ENCODE measurements around the gene RPL7A. TPM values are rescaled to one million over a fixed set of nuclear protein-coding genes. Genes with fewer than 3 reads are reported as not detected.
"Not testable (repeated sequence)": the region's sequence is repeated elsewhere in the genome, so short reads cannot be mapped to it uniquely, and the experiment has no call there.

Gene RPL7A
- total RNA-seq, 2 experiments from 2014 or later, result 3,479 to 3,507 TPM

DNA sequence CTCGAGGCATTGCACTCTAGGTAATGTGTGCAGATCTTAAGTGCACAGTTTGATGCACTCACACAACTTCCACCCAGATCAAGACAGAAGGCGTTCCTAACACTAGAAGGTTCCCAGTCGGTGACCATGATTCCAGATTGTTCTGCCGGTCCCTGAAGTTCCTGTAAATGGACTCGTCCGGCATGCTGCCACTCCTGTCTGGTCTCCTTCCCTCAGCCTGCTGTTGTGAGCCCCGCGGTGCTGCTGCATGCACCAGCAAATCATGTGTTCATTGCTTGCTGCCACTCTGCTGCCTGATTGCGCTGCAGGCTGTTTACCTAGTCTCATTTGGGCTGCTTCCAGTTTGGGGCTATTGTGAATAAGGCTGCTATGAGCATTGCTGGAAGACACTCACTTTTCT is 39.7 kb downstream of the RPL7A start:
- TF ChIP-seq, protein P1, sequence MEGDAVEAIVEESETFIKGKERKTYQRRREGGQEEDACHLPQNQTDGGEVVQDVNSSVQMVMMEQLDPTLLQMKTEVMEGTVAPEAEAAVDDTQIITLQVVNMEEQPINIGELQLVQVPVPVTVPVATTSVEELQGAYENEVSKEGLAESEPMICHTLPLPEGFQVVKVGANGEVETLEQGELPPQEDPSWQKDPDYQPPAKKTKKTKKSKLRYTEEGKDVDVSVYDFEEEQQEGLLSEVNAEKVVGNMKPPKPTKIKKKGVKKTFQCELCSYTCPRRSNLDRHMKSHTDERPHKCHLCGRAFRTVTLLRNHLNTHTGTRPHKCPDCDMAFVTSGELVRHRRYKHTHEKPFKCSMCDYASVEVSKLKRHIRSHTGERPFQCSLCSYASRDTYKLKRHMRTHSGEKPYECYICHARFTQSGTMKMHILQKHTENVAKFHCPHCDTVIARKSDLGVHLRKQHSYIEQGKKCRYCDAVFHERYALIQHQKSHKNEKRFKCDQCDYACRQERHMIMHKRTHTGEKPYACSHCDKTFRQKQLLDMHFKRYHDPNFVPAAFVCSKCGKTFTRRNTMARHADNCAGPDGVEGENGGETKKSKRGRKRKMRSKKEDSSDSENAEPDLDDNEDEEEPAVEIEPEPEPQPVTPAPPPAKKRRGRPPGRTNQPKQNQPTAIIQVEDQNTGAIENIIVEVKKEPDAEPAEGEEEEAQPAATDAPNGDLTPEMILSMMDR (IDR thresholded peaks at IDR 0.05), result no peak
- DNase-seq (no peak), ATAC-seq (no peak)
- peaks cover 3% of the 10 kb centered on the region for H3K27me3 Mint-ChIP-seq
- no peak overlapping the region for H3K4me3 Mint-ChIP-seq
- H3K27ac Mint-ChIP-seq, result no peak overlapping the region
- ChIA-PET CTCF (interaction anchor here (1.7 kb wide), 1 partner anchor 365 kb away, joined by 4 read pairs; no protein-coding TSS in a partner anchor), POLR2A (no interaction called here)
- no peaks in the 10 kb centered on the region for H3K4me1 Mint-ChIP-seq (ENCODE audit: low read depth)
- H3K36me3 Mint-ChIP-seq (ENCODE audit: low read depth), result no peaks in the 10 kb centered on the region
- intact Hi-C loops (cut with micrococcal nuclease), result no loop called here
- no peaks in the 10 kb centered on the region for H3K9me3 Mint-ChIP-seq

DNA sequence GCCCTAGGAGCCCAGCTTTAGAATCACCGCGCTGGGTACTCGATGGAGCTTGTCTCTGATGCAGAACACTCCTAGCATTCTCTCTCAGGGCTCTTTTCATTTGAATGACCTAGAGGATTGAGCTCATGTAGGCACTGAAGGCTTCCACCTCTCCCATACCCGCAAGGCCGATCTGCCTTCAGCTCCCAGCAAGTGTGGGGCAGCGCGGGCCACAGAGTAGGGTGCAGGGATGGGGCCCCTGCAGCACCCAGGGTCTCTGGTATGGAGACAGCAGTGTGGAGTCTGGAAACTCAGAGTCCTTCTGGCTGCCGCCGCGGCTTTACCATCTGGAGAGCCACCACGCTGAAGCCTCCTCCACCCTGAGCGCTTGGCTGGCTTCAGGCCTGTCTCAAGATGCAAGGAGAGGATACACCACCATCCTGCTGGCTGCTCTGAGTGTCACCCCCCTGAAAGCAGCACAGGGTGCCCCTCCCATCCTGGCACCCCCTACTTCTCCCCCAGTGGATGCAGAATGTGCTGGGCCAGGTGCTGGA is 41.1 kb downstream of the RPL7A start:
- no peak for ATAC-seq
- no peak for DNase-seq
- H3K27ac Mint-ChIP-seq, result no peak overlapping the region
- intact Hi-C loops (cut with micrococcal nuclease), result no loop called here
- ChIA-PET POLR2A (interaction anchor here (1.0 to 1.2 kb wide), 2 partner anchors 13 to 14 kb away, joined by 3 read pairs; no protein-coding TSS in a partner anchor), CTCF (interaction anchor here (1.7 kb wide), 1 partner anchor 367 kb away, joined by 4 read pairs; no protein-coding TSS in a partner anchor)
- no peaks in the 10 kb centered on the region for H3K9me3 Mint-ChIP-seq
- H3K36me3 Mint-ChIP-seq (ENCODE audit: low read depth), result no peaks in the 10 kb centered on the region
- no peak overlapping the region for H3K4me3 Mint-ChIP-seq
- no peaks in the 10 kb centered on the region for H3K4me1 Mint-ChIP-seq (ENCODE audit: low read depth)
- H3K27me3 Mint-ChIP-seq, result peaks cover 3% of the 10 kb centered on the region
- TF ChIP-seq, protein P1 (IDR thresholded peaks at IDR 0.05), result no peak

DNA sequence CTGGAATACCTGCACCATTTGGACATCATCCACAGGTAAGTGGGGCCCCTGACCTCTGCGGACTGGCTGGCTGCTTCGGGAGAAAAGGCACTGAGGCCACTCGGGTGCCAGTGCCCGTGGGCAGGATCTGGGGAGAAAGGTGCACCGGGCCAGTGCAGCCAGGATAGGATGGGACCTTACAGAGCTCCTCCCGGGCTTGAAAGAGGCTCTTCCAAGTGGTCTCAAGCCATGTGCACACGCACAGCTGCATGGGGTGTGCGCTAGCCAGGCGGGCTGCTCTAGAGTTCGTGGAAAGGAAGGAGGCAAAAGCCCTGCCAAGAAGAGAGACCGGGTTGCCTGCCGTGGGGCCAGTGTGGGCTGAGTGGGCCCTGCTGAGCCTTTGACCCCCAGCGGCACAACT is 41.5 kb downstream of the RPL7A start:
- peaks cover 3% of the 10 kb centered on the region for H3K27me3 Mint-ChIP-seq
- CTCF ChIA-PET, result no interaction called here
- intact Hi-C loops (cut with micrococcal nuclease), result no loop called here
- no peak for DNase-seq
- no peak for ATAC-seq
- no peaks in the 10 kb centered on the region for H3K9me3 Mint-ChIP-seq
- H3K36me3 Mint-ChIP-seq (ENCODE audit: low read depth), result no peaks in the 10 kb centered on the region
- POLR2A ChIA-PET, result interaction anchor here (1.0 to 1.2 kb wide), 2 partner anchors 12 to 15 kb away, joined by 3 read pairs; no protein-coding TSS in a partner anchor
- H3K4me3 Mint-ChIP-seq, result no peak overlapping the region
- no peak overlapping the region for H3K27ac Mint-ChIP-seq
- TF ChIP-seq, protein P1 (IDR thresholded peaks at IDR 0.05), result no peak
- no peaks in the 10 kb centered on the region for H3K4me1 Mint-ChIP-seq (ENCODE audit: low read depth)

DNA sequence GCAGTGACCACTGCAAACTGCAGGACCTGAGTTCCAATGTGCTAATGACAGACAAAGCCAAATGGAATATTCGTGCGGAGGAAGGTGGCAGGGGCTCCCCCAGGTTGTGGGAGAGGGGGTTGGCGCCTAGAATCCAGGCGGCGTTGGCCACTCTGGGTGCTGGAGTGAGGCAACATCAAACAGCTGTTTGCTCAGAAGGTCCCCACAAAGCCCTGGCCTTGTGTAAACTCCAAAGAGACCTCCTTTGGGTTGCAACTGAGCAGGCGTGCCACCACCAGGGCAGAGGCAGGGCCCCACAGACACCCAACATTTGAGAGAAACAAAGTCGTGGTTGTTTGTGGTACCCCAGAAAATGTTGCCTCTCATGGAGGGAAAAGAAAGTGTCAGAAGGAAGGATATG is 42.7 kb downstream of the RPL7A start:
- no peak overlapping the region for H3K4me3 Mint-ChIP-seq
- DNase-seq, result no peak
- no peaks in the 10 kb centered on the region for H3K9me3 Mint-ChIP-seq
- ChIA-PET CTCF (no interaction called here), POLR2A (no interaction called here)
- intact Hi-C loops (cut with micrococcal nuclease), result no loop called here
- no peak overlapping the region for H3K27ac Mint-ChIP-seq
- TF ChIP-seq, protein P1 (IDR thresholded peaks at IDR 0.05), result no peak
- no peaks in the 10 kb centered on the region for H3K36me3 Mint-ChIP-seq (ENCODE audit: low read depth)
- ATAC-seq, result no peak
- no peaks in the 10 kb centered on the region for H3K4me1 Mint-ChIP-seq (ENCODE audit: low read depth)
- peaks cover 3% of the 10 kb centered on the region for H3K27me3 Mint-ChIP-seq

DNA sequence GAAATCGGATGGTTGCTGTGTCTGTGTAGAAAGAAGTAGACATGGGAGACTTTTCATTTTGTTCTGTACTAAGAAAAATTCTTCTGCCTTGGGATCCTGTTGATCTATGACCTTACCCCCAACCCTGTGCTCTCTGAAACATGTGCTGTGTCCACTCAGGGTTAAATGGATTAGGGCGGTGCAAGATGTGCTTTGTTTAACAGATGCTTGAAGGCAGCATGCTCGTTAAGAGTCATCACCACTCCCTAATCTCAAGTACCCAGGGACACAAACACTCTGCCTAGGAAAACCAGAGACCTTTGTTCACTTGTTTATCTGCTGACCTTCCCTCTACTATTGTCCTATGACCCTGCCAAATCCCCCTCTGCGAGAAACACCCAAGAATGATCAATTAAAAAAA is 43.4 kb downstream of the RPL7A start:
- CTCF ChIA-PET; H3K27me3 Mint-ChIP-seq; H3K4me3 Mint-ChIP-seq; intact Hi-C loops (cut with micrococcal nuclease); H3K9me3 Mint-ChIP-seq; H3K4me1 Mint-ChIP-seq (ENCODE audit: low read depth); DNase-seq; POLR2A ChIA-PET; ATAC-seq; H3K36me3 Mint-ChIP-seq (ENCODE audit: low read depth); H3K27ac Mint-ChIP-seq: not testable (repeated sequence)

DNA sequence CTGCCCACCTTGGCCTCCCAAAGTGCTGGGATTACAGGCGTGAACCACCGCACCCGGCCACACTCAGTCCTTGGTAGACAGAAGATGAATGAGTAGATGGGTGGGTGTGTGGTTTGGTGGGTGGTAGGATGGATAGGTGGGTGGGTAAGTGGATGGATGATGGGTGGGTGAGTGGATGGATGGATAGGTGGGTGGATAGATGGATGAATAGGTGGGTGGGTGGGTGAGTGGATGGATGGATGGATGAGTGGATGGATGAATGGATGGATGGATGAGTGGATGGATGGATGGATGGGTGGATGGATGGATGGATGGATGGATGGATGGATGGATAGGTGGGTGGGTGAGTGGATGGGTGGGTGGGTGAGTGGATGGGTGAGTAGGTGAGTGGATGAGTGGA is 44.3 kb downstream of the RPL7A start:
- CTCF ChIA-PET; H3K36me3 Mint-ChIP-seq (ENCODE audit: low read depth); H3K27ac Mint-ChIP-seq; H3K4me3 Mint-ChIP-seq; H3K4me1 Mint-ChIP-seq (ENCODE audit: low read depth); H3K27me3 Mint-ChIP-seq; intact Hi-C loops (cut with micrococcal nuclease); H3K9me3 Mint-ChIP-seq; POLR2A ChIA-PET; ATAC-seq; DNase-seq: not testable (repeated sequence)
